Measurements from ENCODE around the gene SALL3.

DNA sequence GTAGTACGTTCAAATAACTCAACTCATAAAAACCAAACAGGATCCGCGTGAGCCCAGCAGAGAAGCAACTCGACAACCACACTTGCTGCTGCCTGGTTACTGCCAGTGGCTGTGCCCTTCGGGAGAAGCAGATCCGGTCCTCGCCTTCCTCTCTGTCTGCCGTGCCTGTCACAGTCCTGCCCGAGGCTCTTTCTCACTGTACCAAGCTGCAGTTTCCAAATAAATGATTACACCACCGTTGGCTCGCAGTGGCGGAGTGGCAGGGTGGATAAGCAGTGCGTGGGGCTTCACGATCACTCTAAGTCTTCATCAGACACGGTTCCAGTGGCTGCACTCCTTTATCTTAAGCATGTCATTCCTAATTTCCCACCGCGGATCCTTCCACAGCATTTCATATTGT is 26.1 kb upstream of the SALL3 start:
- TF ChIP-seq, protein P1, sequence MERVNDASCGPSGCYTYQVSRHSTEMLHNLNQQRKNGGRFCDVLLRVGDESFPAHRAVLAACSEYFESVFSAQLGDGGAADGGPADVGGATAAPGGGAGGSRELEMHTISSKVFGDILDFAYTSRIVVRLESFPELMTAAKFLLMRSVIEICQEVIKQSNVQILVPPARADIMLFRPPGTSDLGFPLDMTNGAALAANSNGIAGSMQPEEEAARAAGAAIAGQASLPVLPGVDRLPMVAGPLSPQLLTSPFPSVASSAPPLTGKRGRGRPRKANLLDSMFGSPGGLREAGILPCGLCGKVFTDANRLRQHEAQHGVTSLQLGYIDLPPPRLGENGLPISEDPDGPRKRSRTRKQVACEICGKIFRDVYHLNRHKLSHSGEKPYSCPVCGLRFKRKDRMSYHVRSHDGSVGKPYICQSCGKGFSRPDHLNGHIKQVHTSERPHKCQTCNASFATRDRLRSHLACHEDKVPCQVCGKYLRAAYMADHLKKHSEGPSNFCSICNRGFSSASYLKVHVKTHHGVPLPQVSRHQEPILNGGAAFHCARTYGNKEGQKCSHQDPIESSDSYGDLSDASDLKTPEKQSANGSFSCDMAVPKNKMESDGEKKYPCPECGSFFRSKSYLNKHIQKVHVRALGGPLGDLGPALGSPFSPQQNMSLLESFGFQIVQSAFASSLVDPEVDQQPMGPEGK (CRISPR knock-in tag; IDR thresholded peaks at IDR 0.05; ENCODE audit: borderline replicate concordance), result no peak
- TF ChIP-seq ZNF70 (CRISPR knock-in tag; IDR thresholded peaks at IDR 0.05), result no peak
- TF ChIP-seq ZFP30 (CRISPR knock-in tag; IDR thresholded peaks at IDR 0.05), result no peak
- no peak for TF ChIP-seq PPARA (CRISPR knock-in tag; IDR thresholded peaks at IDR 0.05; ENCODE audit: borderline replicate concordance)
- TF ChIP-seq RARB (CRISPR knock-in tag; IDR thresholded peaks at IDR 0.05), result no peak
- TF ChIP-seq, protein P2, sequence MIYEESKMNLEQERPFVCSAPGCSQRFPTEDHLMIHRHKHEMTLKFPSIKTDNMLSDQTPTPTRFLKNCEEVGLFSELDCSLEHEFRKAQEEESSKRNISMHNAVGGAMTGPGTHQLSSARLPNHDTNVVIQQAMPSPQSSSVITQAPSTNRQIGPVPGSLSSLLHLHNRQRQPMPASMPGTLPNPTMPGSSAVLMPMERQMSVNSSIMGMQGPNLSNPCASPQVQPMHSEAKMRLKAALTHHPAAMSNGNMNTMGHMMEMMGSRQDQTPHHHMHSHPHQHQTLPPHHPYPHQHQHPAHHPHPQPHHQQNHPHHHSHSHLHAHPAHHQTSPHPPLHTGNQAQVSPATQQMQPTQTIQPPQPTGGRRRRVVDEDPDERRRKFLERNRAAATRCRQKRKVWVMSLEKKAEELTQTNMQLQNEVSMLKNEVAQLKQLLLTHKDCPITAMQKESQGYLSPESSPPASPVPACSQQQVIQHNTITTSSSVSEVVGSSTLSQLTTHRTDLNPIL (CRISPR knock-in tag; IDR thresholded peaks at IDR 0.05; ENCODE audit: low read depth), result no peak
- TF ChIP-seq, protein P3, sequence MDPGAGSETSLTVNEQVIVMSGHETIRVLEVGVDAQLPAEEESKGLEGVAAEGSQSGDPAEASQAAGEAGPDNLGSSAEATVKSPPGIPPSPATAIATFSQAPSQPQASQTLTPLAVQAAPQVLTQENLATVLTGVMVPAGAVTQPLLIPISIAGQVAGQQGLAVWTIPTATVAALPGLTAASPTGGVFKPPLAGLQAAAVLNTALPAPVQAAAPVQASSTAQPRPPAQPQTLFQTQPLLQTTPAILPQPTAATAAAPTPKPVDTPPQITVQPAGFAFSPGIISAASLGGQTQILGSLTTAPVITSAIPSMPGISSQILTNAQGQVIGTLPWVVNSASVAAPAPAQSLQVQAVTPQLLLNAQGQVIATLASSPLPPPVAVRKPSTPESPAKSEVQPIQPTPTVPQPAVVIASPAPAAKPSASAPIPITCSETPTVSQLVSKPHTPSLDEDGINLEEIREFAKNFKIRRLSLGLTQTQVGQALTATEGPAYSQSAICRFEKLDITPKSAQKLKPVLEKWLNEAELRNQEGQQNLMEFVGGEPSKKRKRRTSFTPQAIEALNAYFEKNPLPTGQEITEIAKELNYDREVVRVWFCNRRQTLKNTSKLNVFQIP (CRISPR knock-in tag; IDR thresholded peaks at IDR 0.05; ENCODE audit: borderline replicate concordance, low read depth), result no peak
- no peak for TF ChIP-seq GLIS3 (CRISPR knock-in tag; IDR thresholded peaks at IDR 0.05)
- TF ChIP-seq ZFP3 (CRISPR knock-in tag; IDR thresholded peaks at IDR 0.05), result no peak
- TF ChIP-seq OSR1 (CRISPR knock-in tag; IDR thresholded peaks at IDR 0.05), result no peak
